Gastroesophageal sphincter (tissue), 4 donors: ENCODE measurements around the gene GRID1. TPM values are rescaled to one million over a fixed set of nuclear protein-coding genes. Genes with fewer than 3 reads are reported as not detected.

Source experiments
- ATAC-seq: fragments of 150-250 bp; one replicate; pipeline ENCODE4 v1.9.1; 2016; ENCODE audit warnings: mild to moderate bottlenecking, moderate library complexity
- H3K27ac ChIP-seq, 4 donors: fragments of 200-600 bp; sonication (generic) in 3 of 4; 1 replicate in 3 of 4; 2 replicates in 1 of 4; pipeline ENCODE4 v1.5.1; 2016 to 2019
- H3K27me3 ChIP-seq: fragments of 200-600 bp; sonication (generic); one replicate; pipeline ENCODE4 v1.5.1; 2019
- H3K36me3 ChIP-seq, 2 donors: fragments of 200-600 bp; sonication (generic); one replicate each; pipeline ENCODE4 v1.5.1; 2019; ENCODE audit warnings: control low read depth in 1 of 2
- H3K4me1 ChIP-seq, 3 donors: fragments of 200-600 bp; sonication (generic); 1 replicate in 2 of 3; 2 replicates in 1 of 3; pipeline ENCODE4 v1.5.1; 2016 to 2019; ENCODE audit warnings: control low read depth in 2 of 3
- H3K4me3 ChIP-seq, 2 donors: fragments of 200-600 bp; sonication (generic); one replicate each; pipeline ENCODE4 v1.5.1; 2019; ENCODE audit warnings: mild to moderate bottlenecking in 1 of 2, moderate library complexity in 1 of 2
- H3K9me3 ChIP-seq, 3 donors: fragments of 200-600 bp; sonication (generic); one replicate each; pipeline ENCODE4 v1.5.1; 2017 to 2019; ENCODE audit warnings: control low read depth in 2 of 3
- CTCF ChIP-seq, 4 experiments: fragments of 200-600 bp in 2 of 4; fragments of 450-650 bp in 2 of 4; sonication (generic) in 1 of 4; IDR thresholded peaks; one replicate each; pipeline ENCODE4 v1.5.1; 2017 to 2019; ENCODE audit warnings: antibody characterized with exemption in 4 of 4, mild to moderate bottlenecking in 2 of 4, moderate library complexity in 2 of 4
- EP300 ChIP-seq: sonication (generic); formaldehyde crosslinking; IDR thresholded peaks from one replicate; pipeline ENCODE4 v1.6.1; 2017; ENCODE audit warnings: antibody characterized with exemption, mild to moderate bottlenecking
- POLR2A ChIP-seq, 2 donors: fragments of 450-650 bp; IDR thresholded peaks; one replicate each; pipeline ENCODE4 v1.6.1; 2017; ENCODE audit warnings: antibody characterized with exemption in 2 of 2, mild to moderate bottlenecking in 2 of 2, moderate library complexity in 1 of 2
- POLR2AphosphoS5 ChIP-seq: sonication (generic); formaldehyde crosslinking; IDR thresholded peaks from one replicate; pipeline ENCODE4 v1.6.1; 2017; ENCODE audit warnings: antibody characterized with exemption
- WGBS, 2 donors: methylation state at CpG; one replicate each; pipeline ENCODE4 v1.1.5; 2018; ENCODE audit warnings: low coverage in 1 of 2; 5-methylcytosine and 5-hydroxymethylcytosine counted together
- total RNA-seq, 4 donors: library from RNA; depleted of rRNA; stranded (reverse); fragments of >200 nt; gene quantifications; one replicate each; pipeline ENCODE4 v1.1.0, GENCODE V29; 2016

GRID1 gene
- total RNA-seq, 4 donors from 2014 or later: 1.2 to 2.7 (median 1.7) TPM

- no peaks in the 10 kb centered on the region for H3K36me3 ChIP-seq
- no peak overlapping the region for H3K4me3 ChIP-seq
- 67 to 81% methylated on average over 6 of the region's 6 CpGs for WGBS, 2 donors
- no peaks in the 10 kb centered on the region for H3K9me3 ChIP-seq
- no peak overlapping the region for H3K27ac ChIP-seq
- no peak for ATAC-seq
- H3K4me1 ChIP-seq: no peaks in the 10 kb centered on the region
- H3K27me3 ChIP-seq: peaks cover 7% of the 10 kb centered on the region
- TF ChIP-seq POLR2AphosphoS5 (no peak), POLR2A (IDR thresholded peaks at IDR 0.05) (no peak), EP300 (no peak), CTCF (IDR thresholded peaks at IDR 0.05) (no peak)
Observed at GRCh38 chr10:85862771-85863170, 503.8 kb downstream of the GRID1 start.

GRCh38 chr10:85861513-85862197, 504.9 kb downstream of the GRID1 start:
- no peak for ATAC-seq
- Histone ChIP-seq H3K27me3 (peaks cover 7% of the 10 kb centered on the region), H3K27ac (no peak overlapping the region), H3K9me3 (no peaks in the 10 kb centered on the region), H3K36me3 (no peaks in the 10 kb centered on the region), H3K4me3 (no peak overlapping the region), H3K4me1 (no peaks in the 10 kb centered on the region)
- WGBS, 2 donors: 83 to 100% methylated on average over 1 of the region's 3 CpGs
- TF ChIP-seq EP300: no peak

GRCh38 chr10:85859859-85860258, 506.7 kb downstream of the GRID1 start:
- H3K9me3 ChIP-seq: no peaks in the 10 kb centered on the region
- H3K36me3 ChIP-seq: no peaks in the 10 kb centered on the region
- H3K4me1 ChIP-seq: no peaks in the 10 kb centered on the region
- no peak for TF ChIP-seq EP300
- no peak for TF ChIP-seq CTCF (IDR thresholded peaks at IDR 0.05)
- TF ChIP-seq POLR2A (IDR thresholded peaks at IDR 0.05): no peak
- no peak for TF ChIP-seq POLR2AphosphoS5
- peaks cover 7% of the 10 kb centered on the region for H3K27me3 ChIP-seq
- H3K27ac ChIP-seq: no peak overlapping the region
- ATAC-seq: no peak
- 67 to 80% methylated on average over 1 of the region's 2 CpGs for WGBS, 2 donors
- no peak overlapping the region for H3K4me3 ChIP-seq

- H3K27me3 ChIP-seq: peaks cover 7% of the 10 kb centered on the region
- no peak overlapping the region for H3K4me3 ChIP-seq
- TF ChIP-seq POLR2AphosphoS5: no peak
- ATAC-seq: no peak
- H3K9me3 ChIP-seq: no peaks in the 10 kb centered on the region
- 83 to 94% methylated on average over 2 to 3 of the region's 3 CpGs for WGBS, 2 donors
- H3K36me3 ChIP-seq: no peaks in the 10 kb centered on the region
- no peak overlapping the region for H3K27ac ChIP-seq
- H3K4me1 ChIP-seq: no peaks in the 10 kb centered on the region
Observed at GRCh38 chr10:85858776-85859515, 507.6 kb downstream of the GRID1 start.

GRCh38 chr10:85857791-85858190, 508.8 kb downstream of the GRID1 start:
- H3K27me3 ChIP-seq: peaks cover 7% of the 10 kb centered on the region
- H3K4me3 ChIP-seq: no peak overlapping the region
- WGBS, 2 donors: 77 to 90% methylated on average over 2 to 3 of the region's 3 CpGs
- H3K4me1 ChIP-seq: no peaks in the 10 kb centered on the region
- H3K27ac ChIP-seq: no peak overlapping the region
- TF ChIP-seq POLR2A (IDR thresholded peaks at IDR 0.05) (no peak), POLR2AphosphoS5 (no peak), CTCF (IDR thresholded peaks at IDR 0.05) (no peak), EP300 (no peak)
- ATAC-seq: no peak
- H3K36me3 ChIP-seq: no peaks in the 10 kb centered on the region
- H3K9me3 ChIP-seq: no peaks in the 10 kb centered on the region

- no peaks in the 10 kb centered on the region for H3K4me1 ChIP-seq
- 88 to 95% methylated on average over 5 to 7 of the region's 9 CpGs for WGBS, 2 donors
- ATAC-seq: no peak
- peaks cover 7% of the 10 kb centered on the region for H3K27me3 ChIP-seq
- no peak overlapping the region for H3K4me3 ChIP-seq
- H3K9me3 ChIP-seq: peaks cover 0 to 4% (median 0%) of the 10 kb centered on the region in 3 donors
- H3K36me3 ChIP-seq: no peaks in the 10 kb centered on the region
- TF ChIP-seq POLR2AphosphoS5: no peak
- no peak for TF ChIP-seq EP300
- TF ChIP-seq POLR2A (IDR thresholded peaks at IDR 0.05): no peak
- no peak for TF ChIP-seq CTCF (IDR thresholded peaks at IDR 0.05)
- no peak overlapping the region for H3K27ac ChIP-seq
Observed at GRCh38 chr10:85857305-85857704, 509.3 kb downstream of the GRID1 start.
